CD14-positive monocyte (primary cell): ENCODE results near the gene NID1. TPM values are rescaled to one million over a fixed set of nuclear protein-coding genes. Genes with fewer than 3 reads are reported as not detected.

Experiments
- DNase-seq, 3 donors: peaks; one replicate each; pipeline ENCODE4 v3.0.0-alpha.2; 2011 to 2022
- H2AFZ ChIP-seq: 2 replicates; pipeline ENCODE4 v1.6.0; 2012; ENCODE audit warnings: mild to moderate bottlenecking, low read depth, low read length, inconsistent platforms; ENCODE audit not compliant: insufficient read depth, poor library complexity, severe bottlenecking
- H3K27ac ChIP-seq, 2 donors: 1 replicate in 1 of 2; 2 replicates in 1 of 2; pipeline ENCODE4 v1.5.1; 2012 to 2013; ENCODE audit warnings: low read length in 2 of 2, control low read depth in 1 of 2, inconsistent platforms in 1 of 2, low read depth in 1 of 2, mild to moderate bottlenecking in 1 of 2
- H3K27me3 ChIP-seq, 2 donors: one replicate each; pipeline versions ENCODE4 v1.6.0 to v1.6.1; 2011 to 2013; ENCODE audit warnings: low read length in 2 of 2; ENCODE audit not compliant: control insufficient read depth in 2 of 2, insufficient read depth in 2 of 2
- H3K36me3 ChIP-seq, 2 donors: replicated peaks in 1 of 2; 1 replicate in 1 of 2; 2 replicates in 1 of 2; pipeline versions ENCODE4 v1.5.1 to v1.6.1; 2012 to 2013; ENCODE audit warnings: low read length in 2 of 2, control low read depth in 1 of 2, inconsistent platforms in 1 of 2, mild to moderate bottlenecking in 1 of 2; ENCODE audit not compliant: insufficient read depth in 2 of 2, control insufficient read depth in 1 of 2
- H3K4me1 ChIP-seq, 2 donors: 1 replicate in 1 of 2; 2 replicates in 1 of 2; pipeline versions ENCODE4 v1.5.1 to v1.6.1; 2012 to 2013; ENCODE audit warnings: low read length in 2 of 2, control low read depth in 1 of 2, inconsistent platforms in 1 of 2, mild to moderate bottlenecking in 1 of 2, moderate library complexity in 1 of 2; ENCODE audit not compliant: insufficient read depth in 2 of 2, control insufficient read depth in 1 of 2
- H3K4me2 ChIP-seq: replicated peaks from 2 replicates; pipeline ENCODE3; 2012; ENCODE audit warnings: low read length, moderate library complexity, mild to moderate bottlenecking; ENCODE audit not compliant: poor library complexity, severe bottlenecking; ENCODE audit errors: extremely low read depth
- H3K4me3 ChIP-seq, 3 experiments: fragments of 200-600 bp in 1 of 3; sonication (generic) in 1 of 3; replicated peaks in 1 of 3; 1 replicate in 2 of 3; 2 replicates in 1 of 3; pipeline ENCODE4 v1.5.1; 2011 to 2013; ENCODE audit warnings: low read length in 3 of 3, mild to moderate bottlenecking in 3 of 3, control low read depth in 2 of 3, low read depth in 2 of 3, inconsistent platforms in 1 of 3, moderate library complexity in 1 of 3
- H3K79me2 ChIP-seq: 2 replicates; pipeline ENCODE4 v1.6.0; 2012; ENCODE audit warnings: mild to moderate bottlenecking, control low read depth, inconsistent platforms, low read length, moderate library complexity; ENCODE audit not compliant: insufficient read depth
- H3K9ac ChIP-seq: 2 replicates; pipeline ENCODE4 v1.6.0; 2017; ENCODE audit warnings: low read length, mild to moderate bottlenecking; ENCODE audit not compliant: insufficient read depth, poor library complexity, severe bottlenecking
- H3K9me3 ChIP-seq, 2 donors: replicated peaks in 1 of 2; 1 replicate in 1 of 2; 2 replicates in 1 of 2; pipeline versions ENCODE4 v1.5.1 to v1.6.1; 2012 to 2013; ENCODE audit warnings: low read length in 2 of 2, control low read depth in 1 of 2; ENCODE audit not compliant: control insufficient read depth in 1 of 2, insufficient read depth in 1 of 2
- H4K20me1 ChIP-seq: 2 replicates; pipeline ENCODE4 v1.6.0; 2012; ENCODE audit warnings: mild to moderate bottlenecking, low read length, control low read depth, moderate library complexity; ENCODE audit not compliant: insufficient read depth
- H3K27ac Mint-ChIP-seq, 7 donors: one replicate each; pipeline ENCODE4 v1.8.0; 2020; ENCODE audit warnings: mild to moderate bottlenecking in 7 of 7, mixed read lengths in 7 of 7, moderate library complexity in 6 of 7, inconsistent platforms in 2 of 7
- H3K27me3 Mint-ChIP-seq, 3 donors: one replicate each; pipeline ENCODE4 v1.8.0; 2021 to 2022; ENCODE audit warnings: low read depth in 3 of 3, mild to moderate bottlenecking in 3 of 3, mixed read lengths in 3 of 3, moderate library complexity in 3 of 3, inconsistent platforms in 1 of 3
- H3K36me3 Mint-ChIP-seq, 2 donors: one replicate each; pipeline ENCODE4 v1.8.0; 2020; ENCODE audit warnings: mixed read lengths in 2 of 2, inconsistent platforms in 1 of 2, mild to moderate bottlenecking in 1 of 2
- H3K4me1 Mint-ChIP-seq: one replicate; pipeline ENCODE4 v1.8.0; 2020; ENCODE audit warnings: mild to moderate bottlenecking, mixed read lengths
- H3K4me3 Mint-ChIP-seq, 2 donors: one replicate each; pipeline ENCODE4 v1.8.0; 2020; ENCODE audit warnings: mild to moderate bottlenecking in 2 of 2, mixed read lengths in 2 of 2, moderate library complexity in 1 of 2
- H3K9me3 Mint-ChIP-seq, 7 donors: one replicate each; pipeline ENCODE4 v1.8.0; 2020 to 2022; ENCODE audit warnings: mixed read lengths in 7 of 7, mild to moderate bottlenecking in 6 of 7, moderate library complexity in 6 of 7, inconsistent platforms in 2 of 7
- WGBS: methylation state at CpG from one replicate; pipeline ENCODE4 v1.1.5; 2013; ENCODE audit warnings: missing lambda C conversion rate; ENCODE audit not compliant: insufficient coverage; 5-methylcytosine and 5-hydroxymethylcytosine counted together
- intact Hi-C, 2 donors: fragments of 100-400 bp; cut with micrococcal nuclease; formaldehyde crosslinking; loops; one replicate each; pipeline versions ENCODE4 v1.15.0 to v1.15.1; 2023
- polyA plus RNA-seq, 3 donors: library from polyadenylated mRNA; depleted of rRNA in 1 of 3; unstranded in 2 of 3; stranded (reverse) in 1 of 3; fragments of 300-500 nt in 2 of 3; fragments of >200 nt in 1 of 3; fragmentation: Illumina TruSeq in 2 of 3; gene quantifications; 1 replicate in 2 of 3; 2 replicates in 1 of 3; pipeline ENCODE4 v1.2.3, GENCODE V29; 2012 to 2021
- TF ChIP-seq, protein P1 (sequence below): fragments of 200-600 bp; IDR thresholded peaks from one replicate; pipeline ENCODE4 v1.8.0; 2022; ENCODE audit warnings: antibody characterized with exemption, mild to moderate bottlenecking

Gene NID1
- polyA plus RNA-seq, 3 donors = 6.8 to 19.7 (median 14.4) TPM

DNA sequence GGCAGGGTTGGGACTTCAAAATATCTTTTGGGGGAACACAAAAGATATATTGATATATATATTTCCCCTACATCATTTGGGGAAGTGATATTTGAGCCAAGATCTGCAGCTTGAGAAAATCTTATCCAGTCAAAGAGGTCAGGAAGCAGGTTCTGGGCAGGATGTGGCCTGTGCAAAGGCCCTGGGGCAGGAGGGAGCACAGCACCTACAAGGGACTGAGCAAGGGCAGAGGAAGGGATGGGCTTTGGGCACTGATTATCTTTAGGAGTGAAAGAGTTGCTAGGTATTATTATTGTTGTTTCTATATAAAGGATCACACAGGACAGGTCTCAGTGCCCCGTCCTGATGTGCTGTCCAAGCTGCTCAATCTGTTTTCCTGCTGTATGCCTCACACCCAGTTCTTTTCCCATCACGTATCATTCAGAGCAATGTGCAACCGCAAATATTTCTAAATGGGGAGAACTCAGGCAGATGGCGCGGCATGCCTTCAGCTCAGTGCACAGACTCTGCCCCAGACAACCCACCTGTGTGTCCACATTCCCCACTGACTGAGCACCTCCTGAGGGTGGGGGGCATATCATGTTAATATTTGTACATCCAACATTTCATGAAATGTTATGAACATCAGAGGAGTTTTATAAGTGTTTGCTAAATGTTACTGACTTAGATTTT lies 49.3 kb upstream of the NID1 start:
- DNase-seq = no peak
- Histone ChIP-seq H3K9me3 (no peaks in the 10 kb centered on the region), H3K4me3 (no peak overlapping the region), H4K20me1 (no peaks in the 10 kb centered on the region), H3K79me2 (no peaks in the 10 kb centered on the region), H3K27me3 (no peaks in the 10 kb centered on the region), H3K36me3 (no peaks in the 10 kb centered on the region), H2AFZ (no peak overlapping the region), H3K4me2 (no peak overlapping the region), H3K27ac (no peak overlapping the region), H3K9ac (no peak overlapping the region), H3K4me1 (no peaks in the 10 kb centered on the region)
- H3K4me3 Mint-ChIP-seq = no peak overlapping the region
- intact Hi-C loops = no loop called here
- TF ChIP-seq, protein P1, sequence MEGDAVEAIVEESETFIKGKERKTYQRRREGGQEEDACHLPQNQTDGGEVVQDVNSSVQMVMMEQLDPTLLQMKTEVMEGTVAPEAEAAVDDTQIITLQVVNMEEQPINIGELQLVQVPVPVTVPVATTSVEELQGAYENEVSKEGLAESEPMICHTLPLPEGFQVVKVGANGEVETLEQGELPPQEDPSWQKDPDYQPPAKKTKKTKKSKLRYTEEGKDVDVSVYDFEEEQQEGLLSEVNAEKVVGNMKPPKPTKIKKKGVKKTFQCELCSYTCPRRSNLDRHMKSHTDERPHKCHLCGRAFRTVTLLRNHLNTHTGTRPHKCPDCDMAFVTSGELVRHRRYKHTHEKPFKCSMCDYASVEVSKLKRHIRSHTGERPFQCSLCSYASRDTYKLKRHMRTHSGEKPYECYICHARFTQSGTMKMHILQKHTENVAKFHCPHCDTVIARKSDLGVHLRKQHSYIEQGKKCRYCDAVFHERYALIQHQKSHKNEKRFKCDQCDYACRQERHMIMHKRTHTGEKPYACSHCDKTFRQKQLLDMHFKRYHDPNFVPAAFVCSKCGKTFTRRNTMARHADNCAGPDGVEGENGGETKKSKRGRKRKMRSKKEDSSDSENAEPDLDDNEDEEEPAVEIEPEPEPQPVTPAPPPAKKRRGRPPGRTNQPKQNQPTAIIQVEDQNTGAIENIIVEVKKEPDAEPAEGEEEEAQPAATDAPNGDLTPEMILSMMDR = no peak
- H3K4me1 Mint-ChIP-seq = peaks cover 1% of the 10 kb centered on the region
- H3K27me3 Mint-ChIP-seq = peaks cover 1 to 9% (median 3%) of the 10 kb centered on the region in 3 donors
- no peaks in the 10 kb centered on the region for H3K9me3 Mint-ChIP-seq
- H3K27ac Mint-ChIP-seq = no peak overlapping the region
- H3K36me3 Mint-ChIP-seq = no peaks in the 10 kb centered on the region
- 100% methylated on average over 1 of the region's 5 CpGs for WGBS

DNA sequence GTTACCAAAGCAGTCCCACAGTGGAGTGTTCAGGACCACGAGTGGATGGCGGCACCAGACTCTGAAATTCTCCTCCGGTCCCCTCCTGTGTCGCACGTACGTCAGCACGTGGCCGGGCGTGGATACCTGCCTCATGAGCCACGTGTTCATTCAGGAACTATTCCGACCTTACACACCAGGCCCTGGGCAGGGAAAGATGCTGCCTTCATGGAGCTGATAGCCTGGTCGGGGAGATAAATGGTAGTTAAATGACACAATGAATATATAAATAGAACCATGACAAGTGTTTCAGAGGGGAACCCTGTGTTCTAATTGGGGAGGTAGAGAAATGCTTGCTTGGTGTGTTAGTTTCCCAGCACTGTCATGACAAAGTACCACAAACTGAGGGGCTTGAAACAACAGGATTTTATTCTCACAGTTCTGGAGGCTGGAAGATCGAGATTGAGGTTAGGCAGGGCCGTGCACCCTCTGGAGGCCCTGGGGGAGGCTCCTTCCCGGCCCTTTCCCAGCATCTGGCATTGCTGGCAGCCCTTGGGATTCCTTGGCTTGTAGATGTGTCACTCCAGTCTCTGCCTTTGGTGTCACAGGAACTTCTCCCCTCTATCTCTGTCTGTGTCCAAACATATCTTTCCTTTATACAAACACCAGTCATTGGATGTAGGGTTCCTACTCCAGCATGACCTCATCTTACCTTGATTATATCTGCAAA lies 48.6 kb upstream of the NID1 start:
- H3K27ac ChIP-seq = no peak overlapping the region
- H3K27me3 ChIP-seq = no peaks in the 10 kb centered on the region
- H3K4me2 ChIP-seq = no peak overlapping the region
- H3K9me3 ChIP-seq = no peaks in the 10 kb centered on the region
- no peaks in the 10 kb centered on the region for H4K20me1 ChIP-seq
- no peak overlapping the region for H3K4me3 ChIP-seq
- WGBS = 91% methylated on average over 14 of the region's 15 CpGs
- no peaks in the 10 kb centered on the region for H3K4me1 ChIP-seq
- no peak for DNase-seq
- no peaks in the 10 kb centered on the region for H3K79me2 ChIP-seq
- Mint-ChIP-seq H3K27me3 (peaks cover 1 to 9% (median 3%) of the 10 kb centered on the region in 3 donors), H3K27ac (no peak overlapping the region), H3K4me3 (no peak overlapping the region), H3K4me1 (peaks cover 2% of the 10 kb centered on the region), H3K36me3 (no peaks in the 10 kb centered on the region), H3K9me3 (no peaks in the 10 kb centered on the region)
- TF ChIP-seq, protein P1 = no peak
- no peak overlapping the region for H3K9ac ChIP-seq
- no peak overlapping the region for H2AFZ ChIP-seq
- H3K36me3 ChIP-seq = no peaks in the 10 kb centered on the region
- intact Hi-C loops = no loop called here
